Lower lobe of right lung (tissue), 2 donors: ENCODE data around the gene PRAME. TPM values are rescaled to one million over a fixed set of nuclear protein-coding genes. Genes with fewer than 3 reads are reported as not detected.
"Not testable (repeated sequence)": the region's sequence is repeated elsewhere in the genome, so short reads cannot be mapped to it uniquely, and the experiment has no call there.

ENCODE experiments used
- ATAC-seq, 2 donors: fragments of 200-7000 bp; cut with Tn5 transposase; one replicate each; pipeline ENCODE4 v1.9.1; 2020 to 2022; ENCODE audit warnings: mild to moderate bottlenecking in 2 of 2, moderate library complexity in 2 of 2
- DNase-seq: peaks from one replicate; pipeline ENCODE4 v3.0.0-alpha.2; 2020
- H3K27ac ChIP-seq: fragments of 200-600 bp; one replicate; pipeline ENCODE4 v1.8.0; 2022
- H3K27me3 ChIP-seq: fragments of 200-600 bp; one replicate; pipeline ENCODE4 v1.8.0; 2022; ENCODE audit warnings: low read depth
- H3K36me3 ChIP-seq: fragments of 200-600 bp; one replicate; pipeline ENCODE4 v1.8.0; 2022; ENCODE audit warnings: mild to moderate bottlenecking
- H3K4me1 ChIP-seq: fragments of 200-600 bp; one replicate; pipeline ENCODE4 v1.8.0; 2022
- H3K4me3 ChIP-seq: fragments of 200-600 bp; one replicate; pipeline ENCODE4 v1.8.0; 2022; ENCODE audit warnings: mild to moderate bottlenecking
- H3K9me3 ChIP-seq: fragments of 200-600 bp; one replicate; pipeline ENCODE4 v1.8.0; 2022
- CTCF ChIP-seq: fragments of 200-600 bp; IDR thresholded peaks from one replicate; pipeline ENCODE4 v1.8.0; 2022; ENCODE audit warnings: antibody characterized with exemption, mild to moderate bottlenecking
- intact Hi-C: fragments of 100-400 bp; cut with DNase I; formaldehyde crosslinking; loops from one replicate; pipeline ENCODE4 v1.11.0; 2022
- total RNA-seq: library from RNA; stranded (reverse); fragmentation: NEBNext Ultra II Directional; extraction: Animal tissue kit (Norgen Biotek cat#: 25700); gene quantifications from one replicate; pipeline ENCODE4 v1.2.1, GENCODE V29; 2021
- donor health status: DM: no; HTN: yes; CAD: no; lungs with severe emphysema.

PRAME gene
- total RNA-seq, 1 donor from 2014 or later: not detected

GRCh38 chr22:22513619-22514018 lies 45.4 kb downstream of the PRAME start:
- H3K27me3 ChIP-seq: peaks cover 12% of the 10 kb centered on the region

GRCh38 chr22:22512951-22513350 lies 46.1 kb downstream of the PRAME start:
- Histone ChIP-seq H3K4me3 (no peak overlapping the region), H3K27me3 (peaks cover 12% of the 10 kb centered on the region), H3K27ac (no peak overlapping the region), H3K9me3 (peaks cover 8% of the 10 kb centered on the region), H3K36me3 (no peaks in the 10 kb centered on the region), H3K4me1 (no peaks in the 10 kb centered on the region)
- ATAC-seq: no peak
- no peak for TF ChIP-seq CTCF
- intact Hi-C loops: no loop called here
- DNase-seq: no peak

More at GRCh38 chr22:22513619-22514018, 45.4 kb downstream of the PRAME start:
- H3K36me3 ChIP-seq: no peaks in the 10 kb centered on the region
- H3K27ac ChIP-seq: no peak overlapping the region
- DNase-seq (no peak), ATAC-seq (no peak)
- H3K4me1 ChIP-seq: no peaks in the 10 kb centered on the region
- no peak overlapping the region for H3K4me3 ChIP-seq
- peaks cover 8% of the 10 kb centered on the region for H3K9me3 ChIP-seq
- no peak for TF ChIP-seq CTCF
- intact Hi-C loops: no loop called here

GRCh38 chr22:22510833-22511232 lies 48.2 kb downstream of the PRAME start:
- H3K36me3 ChIP-seq, H3K27me3 ChIP-seq, intact Hi-C loops, H3K27ac ChIP-seq, H3K4me1 ChIP-seq, H3K4me3 ChIP-seq, DNase-seq, H3K9me3 ChIP-seq, ATAC-seq: not testable (repeated sequence)

- H3K36me3 ChIP-seq, H3K9me3 ChIP-seq, H3K4me3 ChIP-seq, H3K27me3 ChIP-seq, H3K27ac ChIP-seq, H3K4me1 ChIP-seq, ATAC-seq, DNase-seq: not testable (repeated sequence)
- intact Hi-C loops: loop anchor here (10.0 kb wide), 1 partner anchor 65 kb away; no protein-coding TSS in a partner anchor
Observed at GRCh38 chr22:22509912-22510311, 49.2 kb downstream of the PRAME start.

GRCh38 chr22:22508274-22509176 lies 50.5 kb downstream of the PRAME start, which contains the start of gene ZNF280B:
ZNF280B (minus strand) TSS chr22:22508742; CDS start chr22:22489398, 19,344 bp downstream.
- no peaks in the 10 kb centered on the region for H3K36me3 ChIP-seq
- H3K9me3 ChIP-seq: peaks cover 8% of the 10 kb centered on the region
- DNase-seq (peak; percentile 76), ATAC-seq (peak; percentile 93 to 97)
- peak; percentile 40 for TF ChIP-seq CTCF
- no peak within 1 kb of the TSS for H3K27ac ChIP-seq
- H3K4me1 ChIP-seq: no peaks in the 10 kb centered on the region
- H3K4me3 ChIP-seq: peak within 1 kb of the TSS; percentile 52
- H3K27me3 ChIP-seq: no peaks in the 10 kb centered on the region
- intact Hi-C loops: loop anchor here (10.0 kb wide), 1 partner anchor 64 kb away; no protein-coding TSS in a partner anchor

GRCh38 chr22:22507743-22508273 lies 51.3 kb downstream of the PRAME start:
- no peak for TF ChIP-seq CTCF
- ATAC-seq: peak in 1 of 2 donors; percentile 22
- H3K27me3 ChIP-seq: no peaks in the 10 kb centered on the region
- no peaks in the 10 kb centered on the region for H3K4me1 ChIP-seq
- no peak overlapping the region for H3K27ac ChIP-seq
- H3K9me3 ChIP-seq: peaks cover 8% of the 10 kb centered on the region
- no peak for DNase-seq
- no peaks in the 10 kb centered on the region for H3K36me3 ChIP-seq
- peak overlapping the region; percentile 52 for H3K4me3 ChIP-seq
- intact Hi-C loops: loop anchor here (10.0 kb wide), 1 partner anchor 63 kb away; no protein-coding TSS in a partner anchor
